Psoas muscle (tissue), 8 donors: ENCODE measurements around the gene SCD. TPM values are rescaled to one million over a fixed set of nuclear protein-coding genes. Genes with fewer than 3 reads are reported as not detected.

Experiments
- ATAC-seq, 4 donors: fragments of 200-7000 bp; cut with Tn5 transposase; one replicate each; pipeline ENCODE4 v1.9.1; 2020; ENCODE audit warnings: moderate library complexity in 3 of 4, mild to moderate bottlenecking in 2 of 4
- DNase-seq, 2 donors: peaks; one replicate each; pipeline ENCODE4 v3.0.0-alpha.2; 2020
- H3K27ac ChIP-seq: fragments of 200-600 bp; one replicate; pipeline ENCODE4 v1.8.0; 2022
- H3K27me3 ChIP-seq, 3 donors: fragments of 200-600 bp in 1 of 3; one replicate each; pipeline versions ENCODE4 v1.6.1 to v1.8.0; 2013 to 2022; ENCODE audit warnings: low read length in 2 of 3, mild to moderate bottlenecking in 2 of 3, moderate library complexity in 1 of 3; ENCODE audit not compliant: insufficient read depth in 3 of 3
- H3K36me3 ChIP-seq, 2 donors: fragments of 200-600 bp in 1 of 2; one replicate each; pipeline versions ENCODE4 v1.6.1 to v1.8.0; 2013 to 2022; ENCODE audit warnings: low read depth in 1 of 2, mild to moderate bottlenecking in 1 of 2, moderate library complexity in 1 of 2; ENCODE audit not compliant: insufficient read depth in 1 of 2
- H3K4me1 ChIP-seq: fragments of 200-600 bp; one replicate; pipeline ENCODE4 v1.8.0; 2022
- H3K4me3 ChIP-seq: fragments of 200-600 bp; one replicate; pipeline ENCODE4 v1.8.0; 2022; ENCODE audit warnings: mild to moderate bottlenecking
- H3K9me3 ChIP-seq: fragments of 200-600 bp; one replicate; pipeline ENCODE4 v1.8.0; 2022
- CTCF ChIP-seq: fragments of 200-600 bp; IDR thresholded peaks from one replicate; pipeline ENCODE4 v1.8.0; 2022; ENCODE audit warnings: antibody characterized with exemption
- WGBS, 3 donors: extraction: QIAGEN DNeasy Blood & Tissue Kit; methylation state at CpG; one replicate each; pipeline versions ENCODE4 v1.1.6 to v1.1.7; 2013; 5-methylcytosine and 5-hydroxymethylcytosine counted together
- intact Hi-C, 2 donors: fragments of 100-400 bp; cut with DNase I; formaldehyde crosslinking; loops; one replicate each; pipeline versions ENCODE4 v1.11.0 to v1.14.2; 2022
- polyA plus RNA-seq, 3 donors: library from polyadenylated mRNA; stranded (reverse); fragments of 200-250 nt; gene quantifications; one replicate each; pipeline ENCODE4 v1.2.3, GENCODE V29; 2013
- total RNA-seq, 4 donors: library from RNA; stranded (reverse); fragmentation: NEBNext Ultra II Directional in 2 of 4; extraction: Animal tissue kit (Norgen Biotek cat#: 25700) in 2 of 4; gene quantifications; one replicate each; pipeline versions ENCODE4 v1.2.1 to v1.2.4, GENCODE V29; 2021 to 2023
- donor health status: healthy with polysubstance abuse.
- donor health status: DM: no; HTN: no; CAD: no; lungs with moderate emphysema.
- donor health status: Bipolar disorder and iron deficiency.
- donor health status: healthy.
- donor health status: DM: yes; HTN: yes; CAD: no.
- donor health status: DM: no; HTN: no; CAD: no.
- donor health status: DM: no; HTN: no; CAD: no.
- donor health status: DM: yes; HTN: yes; CAD: no.

The SCD gene
- total and polyA plus RNA-seq, 7 donors, result 1.1 to 18.4 (median 9.5) TPM

- intact Hi-C loops, result loop anchor here (5.0 to 10.0 kb wide), 2 partner anchors 38 to 540 kb away; no protein-coding TSS in a partner anchor
- Histone ChIP-seq H3K4me1 (no peaks in the 10 kb centered on the region), H3K27me3 (peaks cover 0 to 18% (median 2%) of the 10 kb centered on the region in 3 donors), H3K36me3 (no peaks in the 10 kb centered on the region), H3K27ac (no peak overlapping the region), H3K9me3 (no peaks in the 10 kb centered on the region), H3K4me3 (no peak overlapping the region)
- DNase-seq (no peak), ATAC-seq (no peak)
- no peak for TF ChIP-seq CTCF
- WGBS, 3 donors, result 81 to 85% (median 83%) methylated on average over 9 of the region's 9 CpGs
Measured at GRCh38 chr10:100334762-100335161, 12.3 kb upstream of the SCD start.

GRCh38 chr10:100338434-100339036, 8.5 kb upstream of the SCD start:
- Histone ChIP-seq H3K27ac (no peak overlapping the region), H3K27me3 (no peaks in the 10 kb centered on the region), H3K4me3 (no peak overlapping the region), H3K36me3 (no peaks in the 10 kb centered on the region), H3K9me3 (no peaks in the 10 kb centered on the region), H3K4me1 (peaks cover 15% of the 10 kb centered on the region)
- peak; percentile 95 for TF ChIP-seq CTCF
- intact Hi-C loops, result loop anchor here (1.0 to 10.0 kb wide), 5 partner anchors 34 to 536 kb away; no protein-coding TSS in a partner anchor
- ATAC-seq (peak; percentile 66 to 85 (median 74)), DNase-seq (peak; percentile 71 to 86)
- 49 to 57% (median 55%) methylated on average over 4 of the region's 4 CpGs for WGBS, 3 donors

- no peaks in the 10 kb centered on the region for H3K36me3 ChIP-seq
- intact Hi-C loops, result loop anchor here (2.0 to 10.0 kb wide), 4 partner anchors 33 to 536 kb away; no protein-coding TSS in a partner anchor
- DNase-seq, result no peak
- no peak overlapping the region for H3K4me3 ChIP-seq
- no peak for ATAC-seq
- H3K27ac ChIP-seq, result no peak overlapping the region
- no peaks in the 10 kb centered on the region for H3K27me3 ChIP-seq
- no peaks in the 10 kb centered on the region for H3K9me3 ChIP-seq
- H3K4me1 ChIP-seq, result peaks cover 20% of the 10 kb centered on the region
- WGBS, 3 donors, result 63 to 75% (median 71%) methylated on average over 5 of the region's 5 CpGs
- no peak for TF ChIP-seq CTCF
Measured at GRCh38 chr10:100339236-100339635, 7.8 kb upstream of the SCD start.

GRCh38 chr10:100340948-100341847, 5.8 kb upstream of the SCD start:
- WGBS, 3 donors, result 32 to 41% (median 37%) methylated on average over 12 of the region's 12 CpGs
- ATAC-seq (peak; percentile 75 to 92 (median 90)), DNase-seq (peak; percentile 51 to 84)
- Histone ChIP-seq H3K27ac (peak overlapping the region; percentile 82), H3K27me3 (peaks cover 0 to 1% (median 0%) of the 10 kb centered on the region in 3 donors), H3K4me1 (peaks cover 32% of the 10 kb centered on the region), H3K36me3 (no peaks in the 10 kb centered on the region), H3K9me3 (no peaks in the 10 kb centered on the region), H3K4me3 (no peak overlapping the region)
- TF ChIP-seq CTCF, result no peak
- intact Hi-C loops, result loop anchor here (2.0 to 5.0 kb wide), 2 partner anchors 34 to 176 kb away; partner anchors contain the start of gene SEC31B (in 1 of the 2)
